Measurements from ENCODE around the gene CAB39.

CAB39 gene

DNA sequence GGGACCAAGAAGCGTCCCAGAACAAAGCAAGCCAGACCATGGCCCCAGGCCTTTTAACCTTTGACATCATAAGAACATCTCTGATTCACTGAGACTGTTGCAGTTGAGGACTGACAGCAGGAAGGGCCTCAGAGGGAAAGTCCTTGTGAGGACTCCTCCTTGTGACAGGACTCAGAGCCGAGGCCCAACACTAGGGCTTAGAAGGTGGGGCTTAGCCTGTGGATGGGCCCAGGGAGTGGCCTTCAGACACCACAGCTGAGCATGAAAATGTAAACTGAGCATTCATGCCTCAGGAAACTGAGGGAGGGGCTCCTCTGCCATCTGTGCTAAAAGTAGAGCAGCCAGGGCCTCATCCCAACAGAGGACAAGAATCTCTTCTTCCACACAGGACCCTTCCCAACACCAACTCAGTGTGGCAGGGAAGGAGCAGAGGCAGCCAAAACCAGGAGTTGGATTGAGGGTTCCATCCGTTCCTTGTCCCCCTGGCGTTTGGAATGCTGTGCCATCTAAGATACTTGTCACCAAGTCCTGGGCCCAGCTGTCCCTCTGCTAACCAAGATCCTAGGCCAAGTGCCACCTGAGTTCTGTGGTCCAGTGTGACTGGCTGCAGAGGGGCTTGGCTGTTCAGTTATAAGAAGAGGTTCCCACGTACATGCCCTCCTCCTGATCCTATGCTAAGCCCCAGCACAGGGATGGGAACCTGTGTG is 37.5 kb upstream of the CAB39 start:
- Histone ChIP-seq H3K36me3 (ENCODE audit: insufficient read depth) (no peaks in the 10 kb centered on the region), H3K4me1 (ENCODE audit: low read depth, poor library complexity, severe bottlenecking) (peaks cover 30% of the 10 kb centered on the region), H3K27me3 (ENCODE audit: insufficient read depth, low read depth) (no peaks in the 10 kb centered on the region), H3K27ac (no peak overlapping the region), H4K20me1 (ENCODE audit: insufficient read depth) (no peaks in the 10 kb centered on the region), H3K4me2 (no peak overlapping the region), H3K79me2 (ENCODE audit: insufficient read depth, low read depth) (no peaks in the 10 kb centered on the region), H3K4me3 (IDR thresholded peaks at IDR 0.05; ENCODE audit: insufficient read depth, low read depth, low read length) (no peak overlapping the region), H2AFZ (ENCODE audit: low read depth) (no peak overlapping the region), H3K9ac (no peak overlapping the region)
- TF ChIP-seq, protein P1, sequence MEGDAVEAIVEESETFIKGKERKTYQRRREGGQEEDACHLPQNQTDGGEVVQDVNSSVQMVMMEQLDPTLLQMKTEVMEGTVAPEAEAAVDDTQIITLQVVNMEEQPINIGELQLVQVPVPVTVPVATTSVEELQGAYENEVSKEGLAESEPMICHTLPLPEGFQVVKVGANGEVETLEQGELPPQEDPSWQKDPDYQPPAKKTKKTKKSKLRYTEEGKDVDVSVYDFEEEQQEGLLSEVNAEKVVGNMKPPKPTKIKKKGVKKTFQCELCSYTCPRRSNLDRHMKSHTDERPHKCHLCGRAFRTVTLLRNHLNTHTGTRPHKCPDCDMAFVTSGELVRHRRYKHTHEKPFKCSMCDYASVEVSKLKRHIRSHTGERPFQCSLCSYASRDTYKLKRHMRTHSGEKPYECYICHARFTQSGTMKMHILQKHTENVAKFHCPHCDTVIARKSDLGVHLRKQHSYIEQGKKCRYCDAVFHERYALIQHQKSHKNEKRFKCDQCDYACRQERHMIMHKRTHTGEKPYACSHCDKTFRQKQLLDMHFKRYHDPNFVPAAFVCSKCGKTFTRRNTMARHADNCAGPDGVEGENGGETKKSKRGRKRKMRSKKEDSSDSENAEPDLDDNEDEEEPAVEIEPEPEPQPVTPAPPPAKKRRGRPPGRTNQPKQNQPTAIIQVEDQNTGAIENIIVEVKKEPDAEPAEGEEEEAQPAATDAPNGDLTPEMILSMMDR (conservative IDR thresholded peaks at IDR 0.05; ENCODE audit: low read depth, low read length): no peak

DNA sequence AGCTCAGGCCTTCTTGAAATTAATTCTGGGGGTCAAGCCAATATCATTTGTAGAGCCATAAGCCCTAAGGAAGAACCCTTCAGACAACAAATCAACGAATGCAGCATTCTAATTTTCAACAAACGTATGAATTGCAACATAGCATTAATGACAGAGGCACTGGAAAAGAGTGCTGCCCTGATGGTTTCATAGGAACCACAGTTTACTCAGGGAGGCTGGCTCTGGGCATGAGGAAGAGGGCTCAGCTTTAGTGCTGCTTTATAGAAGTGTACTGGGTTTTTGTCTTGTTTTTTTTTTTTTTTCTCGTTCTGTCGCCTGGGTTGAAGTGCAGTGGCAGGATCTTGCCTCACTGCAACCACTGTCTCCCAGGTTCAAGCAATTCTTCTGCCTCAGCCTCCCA is 36.1 kb upstream of the CAB39 start:
- no peaks in the 10 kb centered on the region for H3K36me3 ChIP-seq (ENCODE audit: insufficient read depth)
- H3K4me3 ChIP-seq (IDR thresholded peaks at IDR 0.05; ENCODE audit: insufficient read depth, low read depth, low read length): no peak overlapping the region
- no peaks in the 10 kb centered on the region for H4K20me1 ChIP-seq (ENCODE audit: insufficient read depth)
- no peak overlapping the region for H2AFZ ChIP-seq (ENCODE audit: low read depth)
- no peaks in the 10 kb centered on the region for H3K27me3 ChIP-seq (ENCODE audit: insufficient read depth, low read depth)
- TF ChIP-seq, protein P1 (conservative IDR thresholded peaks at IDR 0.05; ENCODE audit: low read depth, low read length): no peak
- H3K4me2 ChIP-seq: no peak overlapping the region
- no peak overlapping the region for H3K9ac ChIP-seq
- peaks cover 15% of the 10 kb centered on the region for H3K4me1 ChIP-seq (ENCODE audit: low read depth, poor library complexity, severe bottlenecking)
- H3K79me2 ChIP-seq (ENCODE audit: insufficient read depth, low read depth): no peaks in the 10 kb centered on the region
- no peak overlapping the region for H3K27ac ChIP-seq

DNA sequence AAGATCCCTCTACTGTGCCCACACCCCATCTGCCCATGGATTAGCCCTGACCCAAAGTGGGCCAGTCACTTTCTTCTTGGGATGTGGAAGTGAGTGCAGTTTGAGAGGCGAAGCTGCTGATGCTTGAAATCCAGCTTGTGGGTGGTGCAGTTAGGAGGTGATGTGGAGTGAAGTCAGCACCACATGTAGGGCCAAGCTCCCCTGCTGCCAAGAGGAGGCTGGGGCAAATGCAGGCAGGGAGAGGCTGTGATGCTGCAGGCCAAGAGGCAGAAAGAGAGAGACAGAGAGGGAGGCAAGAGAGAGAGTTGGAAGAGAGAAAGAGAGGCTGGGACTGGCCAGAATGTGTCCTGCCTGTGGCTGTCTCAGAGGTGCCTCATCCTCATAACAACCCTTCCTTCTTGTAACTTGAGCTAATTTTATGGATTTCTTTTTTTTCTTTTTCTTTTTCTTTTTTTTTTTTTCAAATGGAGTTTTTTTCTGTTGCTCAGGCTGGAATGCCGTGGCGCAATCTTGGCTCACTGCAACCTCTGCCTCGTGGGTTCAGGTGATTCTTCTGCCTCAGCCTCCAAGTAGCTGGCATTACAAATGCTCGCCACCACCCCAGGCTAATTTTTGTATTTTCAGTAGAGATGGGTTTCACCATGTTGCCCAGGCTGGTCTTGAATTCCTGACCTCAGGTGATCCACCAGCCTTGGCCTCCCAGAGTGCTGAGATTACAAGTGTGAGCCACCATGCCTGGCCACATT is 35.3 kb upstream of the CAB39 start:
- Histone ChIP-seq H3K4me3 (IDR thresholded peaks at IDR 0.05; ENCODE audit: insufficient read depth, low read depth, low read length) (no peak overlapping the region), H3K27ac (no peak overlapping the region), H3K36me3 (ENCODE audit: insufficient read depth) (no peaks in the 10 kb centered on the region), H3K4me1 (ENCODE audit: low read depth, poor library complexity, severe bottlenecking) (peaks cover 8% of the 10 kb centered on the region), H3K4me2 (no peak overlapping the region), H4K20me1 (ENCODE audit: insufficient read depth) (no peaks in the 10 kb centered on the region), H2AFZ (ENCODE audit: low read depth) (no peak overlapping the region), H3K27me3 (ENCODE audit: insufficient read depth, low read depth) (no peaks in the 10 kb centered on the region), H3K79me2 (ENCODE audit: insufficient read depth, low read depth) (no peaks in the 10 kb centered on the region), H3K9ac (no peak overlapping the region)
- TF ChIP-seq, protein P1 (conservative IDR thresholded peaks at IDR 0.05; ENCODE audit: low read depth, low read length): no peak

DNA sequence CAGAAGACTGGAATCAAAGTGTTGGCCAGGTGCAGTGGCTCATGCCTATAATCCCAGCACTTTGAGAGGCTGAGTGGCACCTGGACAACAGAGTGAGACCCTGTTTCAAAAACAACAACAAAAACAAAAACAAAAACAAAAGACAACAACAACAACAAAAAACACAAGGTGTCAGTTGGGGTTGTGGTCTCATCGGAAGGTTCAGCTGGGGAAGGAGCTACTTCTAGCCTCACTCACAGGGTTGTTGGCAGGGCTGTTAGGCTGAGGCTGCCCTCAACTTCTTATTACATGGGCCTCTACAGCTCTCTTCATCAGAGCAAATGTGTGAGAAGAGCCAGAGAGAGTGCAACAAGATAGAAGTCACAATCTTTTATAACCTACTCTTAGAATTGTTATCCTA is 34.6 kb upstream of the CAB39 start:
- Histone ChIP-seq H4K20me1 (ENCODE audit: insufficient read depth) (no peaks in the 10 kb centered on the region), H3K4me1 (ENCODE audit: low read depth, poor library complexity, severe bottlenecking) (peaks cover 8% of the 10 kb centered on the region), H3K9ac (no peak overlapping the region), H3K79me2 (ENCODE audit: insufficient read depth, low read depth) (no peaks in the 10 kb centered on the region), H3K4me2 (no peak overlapping the region), H3K4me3 (IDR thresholded peaks at IDR 0.05; ENCODE audit: insufficient read depth, low read depth, low read length) (no peak overlapping the region), H2AFZ (ENCODE audit: low read depth) (no peak overlapping the region), H3K27me3 (ENCODE audit: insufficient read depth, low read depth) (no peaks in the 10 kb centered on the region), H3K27ac (no peak overlapping the region), H3K36me3 (ENCODE audit: insufficient read depth) (no peaks in the 10 kb centered on the region)
- TF ChIP-seq, protein P1 (conservative IDR thresholded peaks at IDR 0.05; ENCODE audit: low read depth, low read length): no peak
